Pons (tissue), 1 donor: ENCODE results near the gene ACTG1.
"Not testable (repeated sequence)": the region's sequence is repeated elsewhere in the genome, so short reads cannot be mapped to it uniquely, and the experiment has no call there.

Experiments
- DNase-seq: peaks from one replicate; pipeline ENCODE4 v3.0.0-alpha.2; 2016; ENCODE audit warnings: low spot score

ACTG1 gene

GRCh38 chr17:81532490-81533287 is 20.1 kb upstream of the ACTG1 start:
- no peak for DNase-seq

- DNase-seq: not testable (repeated sequence)
Observed at GRCh38 chr17:81531998-81532404, 19.4 kb upstream of the ACTG1 start.

GRCh38 chr17:81531013-81531412 is 18.4 kb upstream of the ACTG1 start:
- not testable (repeated sequence) for DNase-seq

- no peak for DNase-seq
Observed at GRCh38 chr17:81529437-81529803, 16.8 kb upstream of the ACTG1 start.

- no peak for DNase-seq
Observed at GRCh38 chr17:81528651-81529436, 16.2 kb upstream of the ACTG1 start.

GRCh38 chr17:81528384-81528650 is 15.7 kb upstream of the ACTG1 start:
- DNase-seq: no peak

GRCh38 chr17:81527591-81528383 is 15.2 kb upstream of the ACTG1 start, which contains the start of gene FSCN2:
Gene FSCN2 (plus strand): TSS chr17:81528377. CDS start chr17:81528532, 155 bp downstream.
- no peak for DNase-seq

- no peak for DNase-seq
Observed at GRCh38 chr17:81526662-81527571, 14.3 kb upstream of the ACTG1 start.

- DNase-seq: no peak
Observed at GRCh38 chr17:81524865-81525159, 12.2 kb upstream of the ACTG1 start.

GRCh38 chr17:81524039-81524864 is 11.7 kb upstream of the ACTG1 start:
- no peak for DNase-seq

- no peak for DNase-seq
Observed at GRCh38 chr17:81523402-81524038, 10.9 kb upstream of the ACTG1 start.

GRCh38 chr17:81522491-81523401 is 10.1 kb upstream of the ACTG1 start:
- DNase-seq: no peak

GRCh38 chr17:81520021-81520901 is 7.7 kb upstream of the ACTG1 start:
- DNase-seq: no peak

GRCh38 chr17:81519284-81520020 is 6.9 kb upstream of the ACTG1 start:
- DNase-seq: no peak

GRCh38 chr17:81518785-81519283 is 6.2 kb upstream of the ACTG1 start:
- no peak for DNase-seq

GRCh38 chr17:81518113-81518784 is 5.7 kb upstream of the ACTG1 start:
- no peak for DNase-seq
